Lower leg skin (tissue), 3 donors: ENCODE data around the gene DOK4.

Experiments
- POLR2A ChIP-seq, 2 donors: fragments of 450-650 bp; IDR thresholded peaks; one replicate each; pipeline ENCODE4 v1.6.1; 2016 to 2017; ENCODE audit warnings: antibody characterized with exemption in 2 of 2, mild to moderate bottlenecking in 1 of 2, moderate library complexity in 1 of 2
- TF ChIP-seq, protein P1 (sequence below), 3 donors: fragments of 450-650 bp; IDR thresholded peaks; one replicate each; pipeline ENCODE4 v1.5.1; 2016; ENCODE audit warnings: antibody characterized with exemption in 3 of 3, mild to moderate bottlenecking in 3 of 3, moderate library complexity in 2 of 3

DNA sequence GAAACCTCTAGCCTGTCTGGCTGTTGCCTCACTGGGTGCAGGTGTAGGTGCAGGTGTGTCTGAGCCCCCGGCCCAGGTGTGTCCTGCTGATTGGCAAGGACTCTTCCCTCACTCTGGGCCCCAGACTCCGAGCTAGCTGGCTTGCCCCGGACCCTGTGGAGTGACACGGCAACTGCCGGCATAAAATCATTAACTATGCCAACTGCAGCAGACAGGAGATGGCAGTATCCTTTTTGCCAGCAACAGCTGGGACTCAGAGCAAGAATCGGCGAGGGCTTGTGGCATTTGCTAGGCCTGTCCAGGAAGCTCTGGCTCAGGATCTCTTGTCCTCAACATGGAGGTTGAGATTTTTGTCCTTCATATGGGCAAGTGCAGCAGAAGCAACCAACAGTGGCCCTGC is 59.9 kb downstream of the DOK4 start:
- TF ChIP-seq, protein P1, sequence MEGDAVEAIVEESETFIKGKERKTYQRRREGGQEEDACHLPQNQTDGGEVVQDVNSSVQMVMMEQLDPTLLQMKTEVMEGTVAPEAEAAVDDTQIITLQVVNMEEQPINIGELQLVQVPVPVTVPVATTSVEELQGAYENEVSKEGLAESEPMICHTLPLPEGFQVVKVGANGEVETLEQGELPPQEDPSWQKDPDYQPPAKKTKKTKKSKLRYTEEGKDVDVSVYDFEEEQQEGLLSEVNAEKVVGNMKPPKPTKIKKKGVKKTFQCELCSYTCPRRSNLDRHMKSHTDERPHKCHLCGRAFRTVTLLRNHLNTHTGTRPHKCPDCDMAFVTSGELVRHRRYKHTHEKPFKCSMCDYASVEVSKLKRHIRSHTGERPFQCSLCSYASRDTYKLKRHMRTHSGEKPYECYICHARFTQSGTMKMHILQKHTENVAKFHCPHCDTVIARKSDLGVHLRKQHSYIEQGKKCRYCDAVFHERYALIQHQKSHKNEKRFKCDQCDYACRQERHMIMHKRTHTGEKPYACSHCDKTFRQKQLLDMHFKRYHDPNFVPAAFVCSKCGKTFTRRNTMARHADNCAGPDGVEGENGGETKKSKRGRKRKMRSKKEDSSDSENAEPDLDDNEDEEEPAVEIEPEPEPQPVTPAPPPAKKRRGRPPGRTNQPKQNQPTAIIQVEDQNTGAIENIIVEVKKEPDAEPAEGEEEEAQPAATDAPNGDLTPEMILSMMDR (IDR thresholded peaks at IDR 0.05), result no peak
- TF ChIP-seq POLR2A (IDR thresholded peaks at IDR 0.05), result no peak
